Measurements from ENCODE around the gene GOLT1B.

GOLT1B gene, protein sequence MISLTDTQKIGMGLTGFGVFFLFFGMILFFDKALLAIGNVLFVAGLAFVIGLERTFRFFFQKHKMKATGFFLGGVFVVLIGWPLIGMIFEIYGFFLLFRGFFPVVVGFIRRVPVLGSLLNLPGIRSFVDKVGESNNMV

DNA sequence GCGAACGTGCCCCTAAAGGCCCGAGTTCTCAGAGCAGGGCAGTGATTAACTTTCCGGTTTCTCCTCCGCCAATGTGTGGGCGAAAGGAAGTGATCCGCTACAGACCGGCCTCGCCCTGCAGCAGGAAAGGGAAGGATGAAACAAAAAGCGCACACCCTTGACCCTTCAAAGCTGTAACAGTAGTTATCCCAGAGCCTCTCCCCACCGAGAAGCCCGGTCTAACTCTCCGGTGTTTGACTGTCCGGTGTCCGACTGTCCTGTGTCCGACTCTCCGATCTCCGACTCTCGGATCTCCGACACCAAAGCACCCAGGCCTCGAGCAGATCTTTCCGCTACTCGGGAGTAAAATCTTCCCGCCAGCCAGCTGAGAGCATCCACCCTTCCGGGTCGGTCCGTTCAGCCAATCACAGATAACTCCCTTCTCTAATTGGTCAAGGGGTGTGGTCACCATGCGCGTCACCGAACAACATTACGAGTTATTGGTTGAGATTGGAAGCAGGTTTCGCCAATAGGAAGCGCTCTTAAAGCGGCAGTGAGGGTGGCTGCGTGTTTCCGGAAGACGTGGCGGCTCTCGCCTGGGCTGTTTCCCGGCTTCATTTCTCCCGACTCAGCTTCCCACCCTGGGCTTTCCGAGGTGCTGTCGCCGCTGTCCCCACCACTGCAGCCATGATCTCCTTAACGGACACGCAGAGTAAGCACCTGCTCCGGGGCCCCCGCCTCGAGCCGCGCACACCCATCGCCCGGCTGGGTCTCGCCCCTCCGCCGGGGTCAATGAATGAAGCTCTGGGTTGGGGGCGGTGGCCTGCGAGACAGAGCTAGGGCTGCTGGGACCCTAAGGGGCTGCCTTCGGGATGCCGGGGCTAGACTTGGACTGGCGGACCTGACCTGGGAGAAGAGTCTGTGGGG lies at the start of gene GOLT1B, which contains the start of gene RECQL:
Gene GOLT1B (plus strand): TSS at position 532 of the 906 bp plus-strand sequence. CDS start 135 bp downstream, at position 667.
Gene RECQL (minus strand): TSS at position 378 of the 906 bp plus-strand sequence. CDS start 2,065 bp downstream, outside the sequence.
- TF ChIP-seq, protein P1, sequence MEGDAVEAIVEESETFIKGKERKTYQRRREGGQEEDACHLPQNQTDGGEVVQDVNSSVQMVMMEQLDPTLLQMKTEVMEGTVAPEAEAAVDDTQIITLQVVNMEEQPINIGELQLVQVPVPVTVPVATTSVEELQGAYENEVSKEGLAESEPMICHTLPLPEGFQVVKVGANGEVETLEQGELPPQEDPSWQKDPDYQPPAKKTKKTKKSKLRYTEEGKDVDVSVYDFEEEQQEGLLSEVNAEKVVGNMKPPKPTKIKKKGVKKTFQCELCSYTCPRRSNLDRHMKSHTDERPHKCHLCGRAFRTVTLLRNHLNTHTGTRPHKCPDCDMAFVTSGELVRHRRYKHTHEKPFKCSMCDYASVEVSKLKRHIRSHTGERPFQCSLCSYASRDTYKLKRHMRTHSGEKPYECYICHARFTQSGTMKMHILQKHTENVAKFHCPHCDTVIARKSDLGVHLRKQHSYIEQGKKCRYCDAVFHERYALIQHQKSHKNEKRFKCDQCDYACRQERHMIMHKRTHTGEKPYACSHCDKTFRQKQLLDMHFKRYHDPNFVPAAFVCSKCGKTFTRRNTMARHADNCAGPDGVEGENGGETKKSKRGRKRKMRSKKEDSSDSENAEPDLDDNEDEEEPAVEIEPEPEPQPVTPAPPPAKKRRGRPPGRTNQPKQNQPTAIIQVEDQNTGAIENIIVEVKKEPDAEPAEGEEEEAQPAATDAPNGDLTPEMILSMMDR (IDR thresholded peaks at IDR 0.05) = no peak

DNA sequence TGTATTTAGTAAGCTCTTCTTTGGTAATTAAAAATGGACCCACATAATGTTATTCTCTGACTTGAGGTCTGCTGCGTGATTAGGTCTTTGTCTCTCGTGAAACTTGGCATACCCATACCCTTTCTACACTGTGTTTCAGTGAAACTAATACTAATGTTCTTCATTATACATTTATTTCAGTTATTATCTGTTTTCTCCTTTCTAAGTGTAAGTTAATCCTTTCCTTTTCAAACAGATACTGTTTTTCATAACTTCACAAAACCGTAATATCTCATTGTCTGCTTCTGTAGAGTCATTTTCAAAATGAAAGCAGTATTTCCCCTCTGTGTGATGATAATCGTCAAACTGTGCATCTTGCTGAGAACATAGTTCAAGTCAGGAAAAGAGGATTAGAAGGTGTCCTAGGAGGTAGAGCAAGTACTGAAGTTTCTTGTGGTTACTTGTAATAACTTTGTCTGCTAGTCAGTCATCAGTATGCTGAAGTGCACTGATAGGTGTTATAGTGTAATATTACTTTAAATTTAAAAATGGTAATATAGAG lies 48.2 kb upstream of the GOLT1B start:
- TF ChIP-seq, protein P1 (IDR thresholded peaks at IDR 0.05) = no peak

DNA sequence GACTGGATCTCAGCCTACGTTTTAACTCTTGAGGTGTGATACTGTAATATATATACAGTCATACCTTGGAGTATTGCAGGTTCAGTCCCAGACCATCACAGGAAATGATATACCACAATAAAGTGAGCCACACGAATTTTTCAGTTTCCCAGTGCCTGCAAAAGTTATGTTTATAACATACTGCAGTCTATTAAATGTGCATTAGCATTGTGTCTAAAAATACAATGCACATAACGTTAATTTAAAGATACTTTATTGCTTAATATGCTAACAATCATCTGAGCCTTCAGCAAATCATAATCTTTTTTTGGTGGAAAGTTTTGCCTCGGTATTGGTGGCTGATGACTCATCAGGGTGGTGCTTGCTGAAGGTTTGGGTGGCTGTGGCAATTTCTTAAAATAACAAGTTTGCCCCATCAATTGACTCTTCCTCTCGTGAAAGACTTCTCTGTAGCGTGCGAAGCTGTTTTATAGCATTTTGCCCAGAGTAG lies 45.3 kb upstream of the GOLT1B start:
- TF ChIP-seq, protein P1 (IDR thresholded peaks at IDR 0.05) = no peak

DNA sequence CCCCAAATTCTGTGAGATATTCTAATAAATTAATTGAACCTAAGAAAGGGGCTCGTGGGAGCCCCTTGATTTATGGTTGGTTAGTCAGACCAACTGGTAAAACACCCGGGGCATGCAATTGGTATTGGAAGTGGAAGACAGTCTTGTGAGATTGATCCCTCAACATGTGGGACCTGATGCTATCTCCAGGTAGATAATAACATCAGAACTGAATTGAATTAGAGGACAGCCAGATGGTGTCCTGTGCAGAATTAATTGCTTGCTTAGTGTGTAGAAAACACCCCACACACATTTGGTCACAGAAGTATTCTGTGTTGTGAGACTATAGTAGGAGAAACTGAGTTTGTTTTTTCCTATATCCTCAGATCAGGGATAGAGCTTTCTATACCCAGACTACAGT lies 42.1 kb upstream of the GOLT1B start:
- TF ChIP-seq, protein P1 (IDR thresholded peaks at IDR 0.05) = no peak

DNA sequence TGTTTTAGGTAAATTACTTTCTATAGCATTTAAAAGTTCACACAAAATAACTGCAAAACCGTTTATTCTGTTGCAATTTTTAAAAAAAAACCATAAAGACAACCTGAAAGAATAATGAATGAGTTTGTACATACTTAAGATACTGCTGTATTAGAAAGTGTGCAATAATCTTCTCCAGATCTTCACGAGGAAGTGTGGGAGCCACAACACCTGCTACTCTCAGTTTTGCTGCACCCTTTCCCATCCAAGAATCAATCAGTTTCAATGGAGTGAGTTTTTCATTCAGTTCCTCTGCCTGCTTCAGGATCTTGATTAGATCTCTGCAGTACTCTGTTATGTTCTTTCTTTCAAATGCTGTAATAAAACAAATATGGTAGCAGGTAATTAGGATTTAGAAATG lies 30.3 kb upstream of the GOLT1B start:
- TF ChIP-seq, protein P1 (IDR thresholded peaks at IDR 0.05) = no peak

DNA sequence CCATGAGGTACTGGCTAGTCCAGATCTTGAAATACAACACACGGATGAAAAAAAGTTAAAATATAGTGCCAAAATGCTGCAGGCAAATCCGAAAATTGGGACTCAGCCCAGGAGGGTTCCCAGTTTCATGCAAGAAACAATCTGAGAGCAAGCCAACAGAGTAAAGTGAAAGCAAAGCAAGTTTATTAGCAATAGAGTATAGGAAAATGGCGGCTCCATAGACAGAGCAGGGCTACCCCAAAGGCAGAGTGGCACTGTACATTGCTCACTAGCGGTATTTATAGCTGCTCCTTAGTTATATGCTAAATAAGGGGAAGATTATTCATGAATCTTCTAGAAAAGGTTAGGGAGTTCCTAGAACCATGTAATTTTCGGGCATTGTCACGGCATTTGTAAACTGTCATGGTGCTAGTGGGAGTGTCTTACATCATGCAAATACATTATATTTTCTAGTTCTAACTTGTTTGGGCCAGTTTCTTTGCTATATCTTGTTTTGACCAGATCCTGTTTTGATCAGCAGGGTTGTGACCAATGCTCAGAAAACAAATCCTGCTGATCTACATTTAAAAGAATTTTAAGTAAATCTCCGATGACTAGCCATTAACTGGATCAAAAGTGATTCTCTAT lies 29.3 kb upstream of the GOLT1B start:
- TF ChIP-seq, protein P1 (IDR thresholded peaks at IDR 0.05) = no peak

DNA sequence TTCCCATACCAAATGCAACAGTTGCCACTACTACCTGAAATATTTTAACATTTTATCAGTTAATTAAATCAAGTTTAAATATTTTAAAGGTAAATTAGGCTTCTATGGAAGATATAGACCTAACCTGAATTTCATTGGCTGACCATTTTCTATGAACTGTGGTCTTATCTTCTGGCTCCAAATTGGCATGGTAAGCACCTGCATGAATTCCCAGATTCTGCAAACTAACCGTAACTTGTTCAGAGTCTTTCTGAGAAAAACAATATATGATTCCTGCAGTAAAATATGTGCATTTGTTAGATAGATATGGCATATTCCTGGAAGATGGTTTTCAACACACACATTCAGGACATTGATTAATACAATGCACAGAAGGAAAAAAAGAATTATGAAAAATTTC lies 26.0 kb upstream of the GOLT1B start:
- TF ChIP-seq, protein P1 (IDR thresholded peaks at IDR 0.05) = no peak

Data from LNCAP (cell line).